K562 (cell line): ENCODE measurements around the gene FASTK. TPM values are rescaled to one million over a fixed set of nuclear protein-coding genes. Genes with fewer than 3 reads are reported as not detected.

Experiments
- CEBPG ChIP-seq, 3 experiments: fragments of 200-800 bp in 1 of 3; sonication (Bioruptor generic) in 1 of 3; sonication (generic) in 1 of 3; formaldehyde crosslinking in 1 of 3; IDR thresholded peaks in 2 of 3; conservative IDR thresholded peaks in 1 of 3; 2 replicates each; pipeline versions ENCODE4 v1.6.1 to v1.8.0; 2016 to 2022; ENCODE audit warnings: missing compliant biosample characterization in 2 of 3, missing genetic modification characterization in 2 of 3, mild to moderate bottlenecking in 1 of 3, missing genetic modification reagents in 1 of 3
- CREM ChIP-seq: IDR thresholded peaks from 2 replicates; pipeline ENCODE4 v1.6.1; 2014; ENCODE audit warnings: antibody characterized with exemption, low read depth
- ESRRA ChIP-seq: fragments of 450-650 bp; IDR thresholded peaks from 2 replicates; pipeline ENCODE4 v1.6.1; 2014; ENCODE audit warnings: low read depth, mild to moderate bottlenecking, moderate library complexity, borderline replicate concordance
- KAT7 ChIP-seq: sonication (generic); formaldehyde crosslinking; IDR thresholded peaks from 2 replicates; pipeline ENCODE4 v1.8.0; 2022; ENCODE audit warnings: missing genetic modification reagents, mild to moderate bottlenecking, borderline replicate concordance
- L3MBTL2 ChIP-seq: fragments of 450-650 bp; IDR thresholded peaks from 2 replicates; pipeline ENCODE4 v1.6.1; 2016; ENCODE audit warnings: mild to moderate bottlenecking, moderate library complexity
- LCOR ChIP-seq: sonication (generic); formaldehyde crosslinking; IDR thresholded peaks from 2 replicates; pipeline ENCODE4 v1.8.0; 2022; ENCODE audit warnings: mild to moderate bottlenecking, missing genetic modification reagents
- MBD2 ChIP-seq: sonication (generic); IDR thresholded peaks from 2 replicates; pipeline ENCODE4 v1.6.1; 2016; ENCODE audit warnings: low read depth, borderline replicate concordance
- MECOM ChIP-seq: fragments of 250-450 bp; sonication (Bioruptor Pico); IDR thresholded peaks from 2 replicates; pipeline ENCODE4 v1.8.0; 2022; ENCODE audit warnings: inconsistent platforms
- MEF2A ChIP-seq: IDR thresholded peaks from 2 replicates; pipeline ENCODE4 v1.6.1; 2011; ENCODE audit warnings: low read depth, mild to moderate bottlenecking, low read length, moderate library complexity; ENCODE audit not compliant: control insufficient read depth
- NCOA6 ChIP-seq: fragments of 450-650 bp; IDR thresholded peaks from 2 replicates; pipeline ENCODE4 v1.6.1; 2017; ENCODE audit warnings: mild to moderate bottlenecking
- RBM22 ChIP-seq: fragments of 200-400 bp; formaldehyde crosslinking; IDR thresholded peaks from 2 replicates; pipeline ENCODE4 v1.6.1; 2018; ENCODE audit warnings: low read length, low read depth; ENCODE audit not compliant: poor library complexity, severe bottlenecking
- SP1 ChIP-seq: sonication (generic); formaldehyde crosslinking; IDR thresholded peaks from 2 replicates; pipeline ENCODE4 v1.8.1; 2022; ENCODE audit warnings: mild to moderate bottlenecking, missing genetic modification reagents
- ZNF347 ChIP-seq: fragments of 450-650 bp; formaldehyde crosslinking; IDR thresholded peaks from 2 replicates; pipeline ENCODE4 v1.4.0; 2020; ENCODE audit warnings: low read depth, mild to moderate bottlenecking, moderate library complexity
- polyA plus RNA-seq, 8 experiments: library from polyadenylated mRNA; depleted of rRNA in 4 of 8; stranded (reverse) in 5 of 8; unstranded in 3 of 8; fragments of >200 nt; fragmentation: Nextera tagmentation in 2 of 8; fragmentation: Illumina TruSeq in 1 of 8; extraction: Ambion mirVana in 2 of 8; extraction: Trizol in 1 of 8; gene quantifications; 2 replicates each; pipeline versions ENCODE4 v1.2.1 to v1.2.3, GENCODE V29; 2011 to 2014; ENCODE audit warnings: inconsistent platforms in 1 of 8, missing spikeins in 1 of 8
- total RNA-seq, 7 experiments: library from RNA; depleted of rRNA in 6 of 7; stranded (reverse); fragments of >200 nt in 6 of 7; fragmentation: Illumina TruSeq in 2 of 7; extraction: Trizol in 2 of 7; gene quantifications; 2 replicates each; pipeline versions ENCODE4 v1.2.1 to v1.2.3, GENCODE V29; 2011 to 2021; ENCODE audit warnings: low replicate concordance in 1 of 7
- TF ChIP-seq, protein P1 (sequence below), 3 experiments: fragments of 200-800 bp in 1 of 3; sonication (Bioruptor generic) in 1 of 3; sonication (generic) in 1 of 3; formaldehyde crosslinking in 1 of 3; IDR thresholded peaks; 2 replicates each; pipeline versions ENCODE4 v1.6.1 to v1.8.0; 2016 to 2022; ENCODE audit warnings: mild to moderate bottlenecking in 2 of 3, missing compliant biosample characterization in 2 of 3, missing genetic modification characterization in 2 of 3, missing genetic modification reagents in 1 of 3
- TF ChIP-seq, protein P2 (sequence below): fragments of 250-450 bp; sonication (Bioruptor Pico); IDR thresholded peaks from 2 replicates; pipeline ENCODE4 v1.4.0; 2020; ENCODE audit warnings: borderline replicate concordance
- TF ChIP-seq, protein P3 (sequence below), 2 experiments: fragments of 200-800 bp in 1 of 2; sonication (Bioruptor generic) in 1 of 2; sonication (generic) in 1 of 2; formaldehyde crosslinking in 1 of 2; IDR thresholded peaks in 1 of 2; conservative IDR thresholded peaks in 1 of 2; 2 replicates each; pipeline versions ENCODE4 v1.5.0 to v1.6.1; 2016 to 2020; ENCODE audit warnings: missing compliant biosample characterization in 1 of 2, missing genetic modification characterization in 1 of 2, missing genetic modification reagents in 1 of 2
- TF ChIP-seq, protein P4 (sequence below): fragments of 250-450 bp; sonication (Bioruptor Pico); IDR thresholded peaks from 2 replicates; pipeline ENCODE4 v1.5.0; 2021; ENCODE audit warnings: mild to moderate bottlenecking, borderline replicate concordance
- TF ChIP-seq, protein P5 (sequence below): sonication (generic); formaldehyde crosslinking; IDR thresholded peaks from 2 replicates; pipeline ENCODE4 v1.5.0; 2020; ENCODE audit warnings: missing genetic modification reagents

Gene FASTK
- total and polyA plus RNA-seq, 9 of the 15 experiments (the other 6 are each of a cell fraction or from before 2014, with no cell fraction given): 0.51 to 150 (median 48.2) TPM

DNA sequence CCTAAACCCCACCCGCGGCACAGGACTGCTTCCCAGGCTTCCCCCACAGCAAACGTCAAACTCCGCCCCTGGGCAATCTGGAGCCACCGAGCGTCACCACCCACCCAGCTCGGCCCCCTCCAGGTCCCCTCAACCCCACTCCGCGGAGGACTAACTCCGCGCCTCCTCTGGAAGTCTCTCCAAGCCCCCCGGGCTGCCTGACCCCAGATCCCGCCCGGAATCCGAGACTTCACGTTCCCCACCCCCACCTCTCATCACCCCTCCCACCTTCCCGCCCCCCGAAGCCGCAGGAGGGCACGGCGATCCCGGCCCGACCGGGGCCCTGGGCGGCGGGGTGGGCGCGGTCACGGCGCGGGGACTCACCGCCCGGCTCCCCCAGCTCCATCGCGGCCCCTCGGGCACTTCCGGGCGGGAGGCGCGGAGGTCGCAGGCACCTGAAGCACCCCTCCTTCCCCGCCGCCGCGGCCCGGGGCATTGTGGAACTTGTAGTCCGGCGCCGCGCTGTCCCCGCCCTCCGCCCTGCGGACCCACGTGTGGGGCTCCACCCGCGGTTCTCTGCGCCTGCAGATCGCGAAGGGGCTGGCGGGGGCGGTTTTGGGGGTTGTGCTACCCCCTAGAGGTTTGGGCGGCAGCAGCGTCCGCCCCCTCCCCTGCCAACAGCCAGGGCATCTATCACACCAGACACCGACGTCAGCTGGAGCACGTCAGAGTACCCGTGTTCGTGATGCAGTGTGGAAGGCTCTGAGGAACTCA lies 2.6 kb upstream of the FASTK start, which contains the start of gene TMUB1 (continued):
- TF ChIP-seq, protein P1, sequence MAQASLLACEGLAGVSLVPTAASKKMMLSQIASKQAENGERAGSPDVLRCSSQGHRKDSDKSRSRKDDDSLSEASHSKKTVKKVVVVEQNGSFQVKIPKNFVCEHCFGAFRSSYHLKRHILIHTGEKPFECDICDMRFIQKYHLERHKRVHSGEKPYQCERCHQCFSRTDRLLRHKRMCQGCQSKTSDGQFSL (CRISPR knock-in tag; IDR thresholded peaks at IDR 0.05): peak; percentile 62; the same call in 1 of the 2 replicates
- TF ChIP-seq, protein P1 (tag; IDR thresholded peaks at IDR 0.05): peak in 1 of 2 experiments; percentile 70; a peak in 1 of 4 replicates
- TF ChIP-seq, protein P2, sequence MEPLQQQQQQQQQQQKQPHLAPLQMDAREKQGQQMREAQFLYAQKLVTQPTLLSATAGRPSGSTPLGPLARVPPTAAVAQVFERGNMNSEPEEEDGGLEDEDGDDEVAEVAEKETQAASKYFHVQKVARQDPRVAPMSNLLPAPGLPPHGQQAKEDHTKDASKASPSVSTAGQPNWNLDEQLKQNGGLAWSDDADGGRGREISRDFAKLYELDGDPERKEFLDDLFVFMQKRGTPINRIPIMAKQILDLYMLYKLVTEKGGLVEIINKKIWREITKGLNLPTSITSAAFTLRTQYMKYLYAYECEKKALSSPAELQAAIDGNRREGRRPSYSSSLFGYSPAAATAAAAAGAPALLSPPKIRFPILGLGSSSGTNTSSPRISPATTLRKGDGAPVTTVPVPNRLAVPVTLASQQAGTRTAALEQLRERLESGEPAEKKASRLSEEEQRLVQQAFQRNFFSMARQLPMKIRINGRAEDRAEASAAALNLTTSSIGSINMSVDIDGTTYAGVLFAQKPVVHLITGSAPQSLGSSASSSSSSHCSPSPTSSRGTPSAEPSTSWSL (CRISPR knock-in tag): no peak
- no peak for TF ChIP-seq ZNF347 (CRISPR knock-in tag)
- TF ChIP-seq NCOA6: no peak
- TF ChIP-seq RBM22: no peak
- TF ChIP-seq, protein P3, sequence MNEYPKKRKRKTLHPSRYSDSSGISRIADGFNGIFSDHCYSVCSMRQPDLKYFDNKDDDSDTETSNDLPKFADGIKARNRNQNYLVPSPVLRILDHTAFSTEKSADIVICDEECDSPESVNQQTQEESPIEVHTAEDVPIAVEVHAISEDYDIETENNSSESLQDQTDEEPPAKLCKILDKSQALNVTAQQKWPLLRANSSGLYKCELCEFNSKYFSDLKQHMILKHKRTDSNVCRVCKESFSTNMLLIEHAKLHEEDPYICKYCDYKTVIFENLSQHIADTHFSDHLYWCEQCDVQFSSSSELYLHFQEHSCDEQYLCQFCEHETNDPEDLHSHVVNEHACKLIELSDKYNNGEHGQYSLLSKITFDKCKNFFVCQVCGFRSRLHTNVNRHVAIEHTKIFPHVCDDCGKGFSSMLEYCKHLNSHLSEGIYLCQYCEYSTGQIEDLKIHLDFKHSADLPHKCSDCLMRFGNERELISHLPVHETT (CRISPR knock-in tag; conservative IDR thresholded peaks at IDR 0.05 in 1 of 2, IDR thresholded peaks at IDR 0.05 in 1 of 2): peak in 1 of 2 experiments; percentile 85; a peak in 2 of 4 replicates
- no peak for TF ChIP-seq KAT7 (CRISPR knock-in tag)
- TF ChIP-seq MBD2: peak; percentile 26; the same call in 1 of the 2 replicates
- peak; percentile 59 for TF ChIP-seq SP1 (CRISPR knock-in tag)
- peak; percentile 64 for TF ChIP-seq L3MBTL2
- TF ChIP-seq CEBPG (CRISPR knock-in tag; IDR thresholded peaks at IDR 0.05): no peak
- peak in 1 of 2 experiments; percentile 43; a peak in 2 of 4 replicates for TF ChIP-seq CEBPG (tag; conservative IDR thresholded peaks at IDR 0.05 in 1 of 2, IDR thresholded peaks at IDR 0.05 in 1 of 2)
- no peak for TF ChIP-seq MECOM (CRISPR knock-in tag)
- TF ChIP-seq, protein P4, sequence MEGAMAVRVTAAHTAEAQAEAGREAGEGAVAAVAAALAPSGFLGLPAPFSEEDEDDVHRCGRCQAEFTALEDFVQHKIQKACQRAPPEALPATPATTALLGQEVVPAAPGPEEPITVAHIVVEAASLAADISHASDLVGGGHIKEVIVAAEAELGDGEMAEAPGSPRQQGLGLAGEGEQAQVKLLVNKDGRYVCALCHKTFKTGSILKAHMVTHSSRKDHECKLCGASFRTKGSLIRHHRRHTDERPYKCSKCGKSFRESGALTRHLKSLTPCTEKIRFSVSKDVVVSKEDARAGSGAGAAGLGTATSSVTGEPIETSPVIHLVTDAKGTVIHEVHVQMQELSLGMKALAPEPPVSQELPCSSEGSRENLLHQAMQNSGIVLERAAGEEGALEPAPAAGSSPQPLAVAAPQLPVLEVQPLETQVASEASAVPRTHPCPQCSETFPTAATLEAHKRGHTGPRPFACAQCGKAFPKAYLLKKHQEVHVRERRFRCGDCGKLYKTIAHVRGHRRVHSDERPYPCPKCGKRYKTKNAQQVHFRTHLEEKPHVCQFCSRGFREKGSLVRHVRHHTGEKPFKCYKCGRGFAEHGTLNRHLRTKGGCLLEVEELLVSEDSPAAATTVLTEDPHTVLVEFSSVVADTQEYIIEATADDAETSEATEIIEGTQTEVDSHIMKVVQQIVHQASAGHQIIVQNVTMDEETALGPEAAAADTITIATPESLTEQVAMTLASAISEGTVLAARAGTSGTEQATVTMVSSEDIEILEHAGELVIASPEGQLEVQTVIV (CRISPR knock-in tag): no peak
- no peak for TF ChIP-seq MEF2A
- TF ChIP-seq, protein P5, sequence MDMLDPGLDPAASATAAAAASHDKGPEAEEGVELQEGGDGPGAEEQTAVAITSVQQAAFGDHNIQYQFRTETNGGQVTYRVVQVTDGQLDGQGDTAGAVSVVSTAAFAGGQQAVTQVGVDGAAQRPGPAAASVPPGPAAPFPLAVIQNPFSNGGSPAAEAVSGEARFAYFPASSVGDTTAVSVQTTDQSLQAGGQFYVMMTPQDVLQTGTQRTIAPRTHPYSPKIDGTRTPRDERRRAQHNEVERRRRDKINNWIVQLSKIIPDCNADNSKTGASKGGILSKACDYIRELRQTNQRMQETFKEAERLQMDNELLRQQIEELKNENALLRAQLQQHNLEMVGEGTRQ (CRISPR knock-in tag): peak; percentile 81
- TF ChIP-seq CREM: peak; percentile 74
- peak; percentile 76; the same call in 1 of the 2 replicates for TF ChIP-seq ESRRA
- TF ChIP-seq LCOR: 0 out of 2 replicates have a peak, but pooled peaks have one; percentile 5
